GM04504 (cell line): ENCODE data around the gene FYN.

Experiments used
- DNase-seq: peaks from one replicate; pipeline ENCODE4 v3.0.0-alpha.2; 2012; ENCODE audit warnings: low read depth

Gene FYN

DNA sequence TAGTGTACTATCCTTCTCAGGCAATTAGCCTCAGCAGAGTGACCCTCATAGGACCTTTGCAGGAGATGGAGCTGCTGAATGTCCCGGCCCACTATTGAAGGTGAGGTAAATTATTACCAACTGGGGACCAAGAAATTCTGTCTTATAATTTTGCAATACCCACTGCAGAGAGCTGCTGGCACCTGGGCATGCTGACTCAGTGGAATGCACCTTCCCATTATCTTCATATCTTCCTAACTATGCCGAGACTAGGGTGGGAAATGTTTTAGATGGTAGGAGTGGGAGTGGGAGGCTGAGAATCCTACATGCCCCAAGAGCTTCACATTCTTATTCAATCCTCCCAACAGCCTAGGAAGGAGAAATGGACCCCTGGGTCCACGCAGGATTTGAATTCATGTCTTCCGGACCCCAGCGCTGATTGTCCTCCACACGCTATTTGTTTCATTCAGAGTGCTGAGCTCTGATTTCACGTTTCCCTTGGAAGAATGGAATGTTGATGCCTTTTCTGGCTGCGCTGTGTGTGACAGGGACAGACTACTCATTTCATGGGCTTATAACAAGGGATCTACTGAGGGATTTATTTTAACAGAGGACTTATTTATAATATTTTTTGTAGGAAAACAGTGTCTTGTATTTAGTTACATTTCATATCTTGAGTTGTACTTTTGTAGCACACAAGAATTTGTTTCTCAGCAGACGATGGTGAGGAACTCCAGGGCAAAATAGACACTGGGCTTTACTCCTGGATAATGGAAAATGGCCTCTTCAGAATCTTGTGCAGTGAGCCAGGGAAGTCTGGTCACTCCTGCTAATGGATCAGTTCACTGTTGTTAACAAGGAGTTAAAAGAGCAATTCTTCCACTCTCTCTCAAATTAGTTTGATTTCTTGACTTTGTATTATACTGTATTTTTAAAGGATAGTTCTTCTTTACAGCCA is 66.4 kb downstream of the FYN start:
- DNase-seq: no peak

DNA sequence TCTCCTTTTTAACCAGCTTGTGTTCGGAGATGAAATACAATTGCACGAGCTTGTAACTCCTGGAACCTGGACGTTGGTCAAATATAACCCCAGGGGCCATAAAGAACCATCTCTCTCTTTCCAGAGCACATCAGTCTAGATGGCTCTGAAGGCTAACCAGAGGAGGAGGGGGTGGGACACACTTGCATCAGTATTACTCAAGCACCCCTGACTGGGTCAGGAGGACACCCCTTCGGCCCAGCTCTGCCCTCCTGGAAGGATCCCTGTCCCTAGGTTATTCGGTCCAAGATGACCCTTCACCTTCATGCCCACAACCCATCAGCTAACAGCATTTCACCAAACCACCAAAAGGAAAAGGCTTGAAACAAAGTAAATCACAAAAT is 67.1 kb downstream of the FYN start:
- DNase-seq: no peak

- no peak for DNase-seq
Measured at GRCh38 chr6:111805511-111806164, 67.6 kb downstream of the FYN start.

DNA sequence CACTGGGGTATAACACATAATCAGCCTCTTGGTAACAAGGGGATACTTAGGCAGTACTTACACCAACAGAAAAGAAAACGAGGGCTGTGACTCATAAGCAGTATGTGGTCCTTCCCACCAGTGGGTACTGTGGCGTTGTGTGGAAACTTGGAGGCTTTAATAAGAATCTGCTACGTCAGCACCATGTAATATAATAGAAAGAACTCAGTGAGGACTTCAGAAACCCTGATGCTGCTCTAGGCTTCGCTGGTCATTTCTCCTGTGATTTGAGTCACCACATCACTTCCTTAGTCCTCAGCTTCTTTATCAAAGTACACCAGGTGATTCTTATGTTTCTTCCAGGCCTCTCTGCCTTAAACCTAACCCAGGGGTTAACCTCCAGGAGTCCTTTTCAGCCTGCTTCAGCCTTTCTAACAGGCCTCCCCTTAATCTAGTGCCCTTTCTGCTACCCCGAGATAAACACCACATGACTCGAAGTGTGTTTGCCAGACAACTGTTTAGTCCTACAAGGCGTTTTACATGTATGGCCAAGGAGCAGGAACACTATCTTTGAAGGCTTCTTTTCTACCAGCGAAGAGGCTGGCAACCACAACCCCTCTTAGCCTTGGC is 68.5 kb downstream of the FYN start:
- DNase-seq: no peak

- DNase-seq: no peak
Measured at GRCh38 chr6:111803804-111804203, 69.4 kb downstream of the FYN start.

- DNase-seq: no peak
Measured at GRCh38 chr6:111803371-111803770, 69.9 kb downstream of the FYN start.

GRCh38 chr6:111802720-111803330 is 70.4 kb downstream of the FYN start:
- no peak for DNase-seq

- DNase-seq: no peak
Measured at GRCh38 chr6:111802015-111802414, 71.2 kb downstream of the FYN start.

GRCh38 chr6:111800821-111801220 is 72.4 kb downstream of the FYN start:
- no peak for DNase-seq

DNA sequence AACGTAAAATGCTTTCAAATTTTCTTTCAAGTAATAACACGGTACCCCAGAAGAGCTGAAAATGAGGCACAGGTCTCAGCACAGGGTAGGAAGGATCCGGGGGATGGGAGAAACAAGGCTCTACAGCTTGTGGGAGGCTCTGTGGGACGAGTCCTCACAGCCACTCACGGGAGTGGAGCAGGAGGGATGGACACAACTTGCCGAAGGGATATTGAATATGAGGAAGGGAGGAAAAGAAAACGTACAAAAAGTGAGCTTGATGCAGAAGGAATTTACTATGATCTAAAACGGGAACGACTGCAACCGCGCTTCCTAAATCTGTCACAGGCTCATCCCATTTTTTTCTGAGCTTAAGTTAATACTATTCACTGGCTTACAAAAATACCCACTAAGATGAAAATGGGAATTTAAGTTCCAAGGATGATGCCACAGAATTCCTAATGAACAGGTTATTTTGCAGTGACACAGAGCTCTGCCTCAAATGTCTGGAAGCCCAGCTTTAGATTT is 72.9 kb downstream of the FYN start:
- DNase-seq: no peak

DNA sequence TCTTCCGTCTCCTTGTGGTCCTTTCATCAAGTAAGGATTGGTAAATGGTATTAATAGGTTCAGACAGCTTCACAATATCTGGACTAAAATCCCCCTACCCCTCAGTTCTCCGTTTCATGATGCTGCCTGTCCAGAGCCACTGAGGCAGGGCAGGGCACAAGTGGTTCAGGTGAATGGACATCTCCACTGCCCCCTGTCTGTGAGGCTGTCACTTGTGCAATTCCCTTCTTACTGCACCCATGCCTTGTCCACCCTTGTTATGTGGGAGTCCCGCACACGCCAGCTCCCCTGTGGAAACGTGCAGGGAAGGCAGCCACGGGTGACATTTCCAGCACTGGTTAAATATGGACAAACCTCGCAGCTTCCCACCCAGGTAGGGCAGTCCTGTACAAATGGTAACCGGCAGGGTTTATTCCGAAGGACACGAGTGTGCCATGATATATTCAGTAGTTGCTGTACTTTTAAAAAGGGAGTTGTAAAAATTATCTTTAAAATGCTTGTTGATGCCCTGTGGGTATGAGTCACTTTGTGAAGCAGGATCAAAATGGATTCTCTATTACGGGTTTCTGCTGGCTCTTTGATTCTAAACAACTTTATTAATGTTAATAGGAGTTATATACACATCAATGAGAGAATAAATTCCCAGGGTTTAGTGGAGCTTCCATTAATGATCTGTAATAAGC is 73.5 kb downstream of the FYN start:
- no peak for DNase-seq

DNA sequence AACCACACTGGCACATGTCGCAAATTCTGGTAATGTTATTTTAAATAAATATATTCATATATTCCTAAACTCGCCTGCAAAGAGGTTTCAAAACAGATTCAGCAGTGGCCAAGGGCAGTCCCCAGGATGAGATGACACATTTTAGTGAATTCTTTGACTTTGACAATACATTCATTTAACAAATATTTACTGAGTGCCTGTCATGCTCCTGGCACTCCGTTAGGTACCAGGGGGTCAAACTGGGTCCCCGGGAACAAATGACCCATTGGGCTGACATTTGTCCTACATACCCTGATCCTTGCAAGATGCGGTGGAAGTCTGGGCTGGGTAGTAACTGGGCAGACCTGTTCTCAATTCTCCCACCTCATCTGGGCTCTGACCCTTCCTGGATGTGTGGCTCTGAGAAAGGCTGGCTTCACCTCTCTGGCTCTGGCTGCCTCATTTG is 74.9 kb downstream of the FYN start:
- DNase-seq: no peak

DNA sequence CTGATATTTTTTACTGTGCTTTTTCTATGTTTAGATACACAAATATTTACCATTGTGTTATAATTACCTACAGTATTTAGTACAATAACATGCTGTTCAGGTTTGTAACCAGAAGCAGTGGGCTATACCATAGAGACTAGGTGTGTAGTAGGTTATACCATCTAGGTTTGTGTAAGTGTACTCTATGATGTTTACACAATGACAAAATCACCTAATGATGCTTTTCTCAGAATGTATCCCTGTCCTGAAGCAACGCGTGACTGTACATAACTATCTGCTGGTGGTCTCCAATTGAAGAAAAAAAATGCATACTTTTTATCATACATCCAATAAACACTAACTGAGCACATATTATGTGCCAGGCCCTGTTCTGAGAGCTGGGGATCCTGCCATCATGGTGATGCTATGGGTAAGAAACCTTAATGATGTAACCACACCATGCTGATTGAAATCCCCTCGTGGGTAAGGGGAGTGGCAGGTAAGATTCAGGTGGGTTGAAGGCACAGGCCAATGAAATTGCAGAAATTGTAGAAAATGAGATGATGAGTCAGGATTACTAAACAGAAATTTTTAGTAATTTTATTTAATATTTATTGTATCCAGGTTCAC is 76.8 kb downstream of the FYN start:
- no peak for DNase-seq

DNA sequence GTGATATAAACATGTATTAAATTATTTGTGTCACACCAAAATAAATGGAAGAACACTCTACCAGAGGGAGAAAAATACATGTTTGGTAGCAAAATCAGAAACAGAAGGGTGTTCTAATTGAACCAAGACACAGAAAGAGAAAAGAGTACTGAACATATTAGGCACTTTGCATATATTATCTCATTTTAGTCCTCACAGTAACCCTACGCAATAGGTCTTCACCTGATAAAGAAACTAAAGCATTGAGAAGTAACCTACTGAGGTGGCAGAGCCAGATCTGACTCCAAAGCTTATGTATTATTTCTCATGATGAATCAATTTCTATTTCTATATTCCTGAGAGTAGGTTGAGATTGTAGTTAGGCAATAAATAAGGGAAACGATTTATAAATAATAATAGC is 77.7 kb downstream of the FYN start:
- DNase-seq: no peak

GRCh38 chr6:111794727-111795452 is 78.4 kb downstream of the FYN start:
- no peak for DNase-seq

DNA sequence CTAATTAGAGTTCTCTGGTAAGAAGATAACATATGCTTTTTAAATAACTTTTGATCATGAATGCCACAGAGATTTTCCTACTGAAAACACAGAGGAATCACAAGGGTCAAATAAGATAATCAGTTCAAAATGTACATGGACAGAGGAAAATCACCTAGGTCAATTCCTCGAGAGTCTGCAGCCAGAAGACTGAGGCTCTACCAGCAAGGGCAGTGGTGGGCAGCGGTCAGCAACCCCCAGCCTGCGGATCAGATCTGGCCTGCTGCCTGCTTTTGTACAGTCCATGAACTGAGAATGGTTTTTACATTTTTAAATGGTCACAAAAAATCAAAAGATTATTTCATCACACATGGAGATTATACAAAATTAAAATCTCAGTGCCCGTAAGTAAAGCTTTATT is 79.0 kb downstream of the FYN start:
- DNase-seq: no peak

DNA sequence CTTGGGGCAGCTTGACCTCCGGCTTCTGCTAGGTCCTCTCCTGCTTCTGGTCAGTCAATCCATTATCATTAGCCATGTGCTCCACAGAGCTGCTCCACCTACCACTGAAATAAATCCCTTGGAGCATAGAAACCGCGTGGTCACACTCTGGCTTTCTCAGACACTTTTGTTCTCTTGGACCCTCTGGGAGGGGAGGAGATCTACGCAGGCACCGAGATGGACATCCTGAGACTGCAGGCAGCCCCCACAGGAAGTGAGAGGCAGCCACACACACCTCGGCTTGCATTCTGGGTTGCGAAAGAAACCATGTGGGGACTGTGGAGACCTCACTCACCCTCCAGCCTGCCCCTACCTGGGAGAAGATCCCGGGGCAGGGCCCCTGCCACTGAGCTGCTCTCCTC is 79.5 kb downstream of the FYN start:
- no peak for DNase-seq

GRCh38 chr6:111792914-111793700 is 80.1 kb downstream of the FYN start:
- DNase-seq: no peak

GRCh38 chr6:111792241-111792640 is 81.0 kb downstream of the FYN start:
- no peak for DNase-seq

GRCh38 chr6:111791415-111791814 is 81.8 kb downstream of the FYN start:
- DNase-seq: peak; percentile 33
